Activated CD8-positive, alpha-beta T cell treated with anti-CD3 and anti-CD28 coated beads for 36 hours (primary cell): ENCODE results near the gene MAPKAPK2. TPM values are rescaled to one million over a fixed set of nuclear protein-coding genes. Genes with fewer than 3 reads are reported as not detected.

Experiments used
- ATAC-seq: fragments of 200-7000 bp; cut with Tn5 transposase; one replicate; pipeline ENCODE4 v1.10.0; 2021; ENCODE audit warnings: mild to moderate bottlenecking, moderate library complexity
- CTCF ChIA-PET: fragments of 350-600 bp; sonication (Branson Sonifier 250); formaldehyde crosslinking; loops from one replicate; lab custom pipeline; 2021; ENCODE audit warnings: antibody characterized with exemption; lab: Charles Lee
- POLR2A ChIA-PET: fragments of 350-600 bp; sonication (Branson Sonifier 250); formaldehyde crosslinking; loops from one replicate; lab custom pipeline; 2021; ENCODE audit warnings: antibody characterized with exemption; lab: Charles Lee
- DNase-seq: peaks from one replicate; pipeline ENCODE4 v3.0.0-alpha.2; 2020
- H3K27ac Mint-ChIP-seq: one replicate; pipeline ENCODE4 v1.8.0; 2021; ENCODE audit warnings: mild to moderate bottlenecking, mixed read lengths
- H3K27me3 Mint-ChIP-seq: one replicate; pipeline ENCODE4 v1.8.0; 2021; ENCODE audit warnings: mixed read lengths
- H3K36me3 Mint-ChIP-seq: one replicate; pipeline ENCODE4 v1.8.0; 2021; ENCODE audit warnings: low read depth, mixed read lengths
- H3K4me1 Mint-ChIP-seq: one replicate; pipeline ENCODE4 v1.8.0; 2021; ENCODE audit warnings: low read depth, mixed read lengths
- H3K4me3 Mint-ChIP-seq: one replicate; pipeline ENCODE4 v1.8.0; 2021; ENCODE audit warnings: mild to moderate bottlenecking, moderate library complexity, mixed read lengths
- H3K9me3 Mint-ChIP-seq: one replicate; pipeline ENCODE4 v1.8.0; 2021; ENCODE audit warnings: mixed read lengths
- intact Hi-C: fragments of 100-400 bp; cut with micrococcal nuclease; formaldehyde crosslinking; loops from one replicate; pipeline ENCODE4 v1.10.0; 2022
- total RNA-seq, 2 experiments: library from RNA; stranded (reverse); gene quantifications; one replicate each; pipeline ENCODE4 v1.2.3, GENCODE V29; 2021
- TF ChIP-seq, protein P1 (sequence below): fragments of 200-600 bp; IDR thresholded peaks from one replicate; pipeline ENCODE4 v1.8.0; 2022; ENCODE audit warnings: antibody characterized with exemption, mild to moderate bottlenecking

MAPKAPK2 gene
- total RNA-seq, 2 experiments from 2014 or later, result 50.4 to 51.4 TPM

- H3K9me3 Mint-ChIP-seq, result no peaks in the 10 kb centered on the region
- no peak overlapping the region for H3K27ac Mint-ChIP-seq
- intact Hi-C loops, result no loop called here
- no peak overlapping the region for H3K4me3 Mint-ChIP-seq
- TF ChIP-seq, protein P1, sequence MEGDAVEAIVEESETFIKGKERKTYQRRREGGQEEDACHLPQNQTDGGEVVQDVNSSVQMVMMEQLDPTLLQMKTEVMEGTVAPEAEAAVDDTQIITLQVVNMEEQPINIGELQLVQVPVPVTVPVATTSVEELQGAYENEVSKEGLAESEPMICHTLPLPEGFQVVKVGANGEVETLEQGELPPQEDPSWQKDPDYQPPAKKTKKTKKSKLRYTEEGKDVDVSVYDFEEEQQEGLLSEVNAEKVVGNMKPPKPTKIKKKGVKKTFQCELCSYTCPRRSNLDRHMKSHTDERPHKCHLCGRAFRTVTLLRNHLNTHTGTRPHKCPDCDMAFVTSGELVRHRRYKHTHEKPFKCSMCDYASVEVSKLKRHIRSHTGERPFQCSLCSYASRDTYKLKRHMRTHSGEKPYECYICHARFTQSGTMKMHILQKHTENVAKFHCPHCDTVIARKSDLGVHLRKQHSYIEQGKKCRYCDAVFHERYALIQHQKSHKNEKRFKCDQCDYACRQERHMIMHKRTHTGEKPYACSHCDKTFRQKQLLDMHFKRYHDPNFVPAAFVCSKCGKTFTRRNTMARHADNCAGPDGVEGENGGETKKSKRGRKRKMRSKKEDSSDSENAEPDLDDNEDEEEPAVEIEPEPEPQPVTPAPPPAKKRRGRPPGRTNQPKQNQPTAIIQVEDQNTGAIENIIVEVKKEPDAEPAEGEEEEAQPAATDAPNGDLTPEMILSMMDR, result no peak
- H3K27me3 Mint-ChIP-seq, result no peaks in the 10 kb centered on the region
- peaks cover 52% of the 10 kb centered on the region for H3K4me1 Mint-ChIP-seq
- DNase-seq (no peak), ATAC-seq (no peak)
- CTCF ChIA-PET, result interaction anchor here (0.8 to 17.0 kb wide), 8 partner anchors 12 to 248 kb away, joined by 3 to 628 read pairs (median 16); no protein-coding TSS in a partner anchor
- peaks cover 19% of the 10 kb centered on the region for H3K36me3 Mint-ChIP-seq
- POLR2A ChIA-PET, result no interaction called here
Observed at GRCh38 chr1:206732992-206733391, 48.3 kb downstream of the MAPKAPK2 start.

DNA sequence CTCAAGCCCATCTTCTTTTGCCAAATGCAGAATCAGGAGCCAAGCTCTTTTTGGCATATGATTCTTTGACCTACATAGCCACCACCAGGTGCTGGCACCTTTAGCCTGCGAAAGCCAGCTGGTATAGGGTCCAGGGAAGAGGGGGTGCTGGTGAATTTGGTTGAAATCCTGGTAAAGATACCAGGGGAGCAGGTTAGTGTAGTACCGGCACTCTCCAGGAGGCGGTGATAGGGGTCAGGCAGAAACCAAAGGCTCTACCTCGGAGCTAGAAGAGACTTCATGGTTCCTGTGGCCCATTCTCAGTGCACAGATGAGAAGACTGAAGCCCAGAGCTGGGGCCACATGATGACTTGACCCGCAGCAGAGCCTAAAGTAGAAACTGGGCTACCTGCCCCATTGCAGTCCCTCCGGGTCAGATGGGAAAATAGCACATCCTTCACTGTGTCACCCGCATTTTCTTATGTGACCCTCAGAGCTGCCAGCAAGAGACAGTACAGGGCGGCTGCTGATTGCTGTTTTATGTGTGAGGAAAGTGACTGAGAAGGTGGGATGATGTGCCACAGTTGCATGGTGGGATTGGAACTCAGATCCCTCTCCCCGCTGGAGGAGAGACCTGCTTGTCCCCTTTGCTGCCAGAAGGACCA is 49.9 kb downstream of the MAPKAPK2 start:
- Mint-ChIP-seq H3K4me3 (no peak overlapping the region), H3K27ac (peak overlapping the region; percentile 22), H3K36me3 (peaks cover 15% of the 10 kb centered on the region)

GRCh38 chr1:206735553-206736031 is 50.9 kb downstream of the MAPKAPK2 start:
- H3K4me3 Mint-ChIP-seq, result no peak overlapping the region

More for the DNA sequence above, 49.9 kb downstream of the MAPKAPK2 start:
- POLR2A ChIA-PET, result interaction anchor here (0.7 to 2.8 kb wide), 7 partner anchors 10 to 178 kb away, joined by 3 to 19 read pairs (median 4); no protein-coding TSS in a partner anchor
- peaks cover 64% of the 10 kb centered on the region for H3K4me1 Mint-ChIP-seq
- H3K27me3 Mint-ChIP-seq, result no peaks in the 10 kb centered on the region
- peak; percentile 80 for DNase-seq
- ATAC-seq, result peak; percentile 48
- CTCF ChIA-PET, result interaction anchor here (0.6 to 17.0 kb wide), 64 partner anchors 9 to 341 kb away, joined by 3 to 628 read pairs (median 6); partner anchors contain the start of genes DYRK3, EIF2D, FCMR and IKBKE
- TF ChIP-seq, protein P1, result peak; percentile 93
- intact Hi-C loops, result loop anchor here (5.0 kb wide), 2 partner anchors 53 to 178 kb away; no protein-coding TSS in a partner anchor
- H3K9me3 Mint-ChIP-seq, result no peaks in the 10 kb centered on the region

DNA sequence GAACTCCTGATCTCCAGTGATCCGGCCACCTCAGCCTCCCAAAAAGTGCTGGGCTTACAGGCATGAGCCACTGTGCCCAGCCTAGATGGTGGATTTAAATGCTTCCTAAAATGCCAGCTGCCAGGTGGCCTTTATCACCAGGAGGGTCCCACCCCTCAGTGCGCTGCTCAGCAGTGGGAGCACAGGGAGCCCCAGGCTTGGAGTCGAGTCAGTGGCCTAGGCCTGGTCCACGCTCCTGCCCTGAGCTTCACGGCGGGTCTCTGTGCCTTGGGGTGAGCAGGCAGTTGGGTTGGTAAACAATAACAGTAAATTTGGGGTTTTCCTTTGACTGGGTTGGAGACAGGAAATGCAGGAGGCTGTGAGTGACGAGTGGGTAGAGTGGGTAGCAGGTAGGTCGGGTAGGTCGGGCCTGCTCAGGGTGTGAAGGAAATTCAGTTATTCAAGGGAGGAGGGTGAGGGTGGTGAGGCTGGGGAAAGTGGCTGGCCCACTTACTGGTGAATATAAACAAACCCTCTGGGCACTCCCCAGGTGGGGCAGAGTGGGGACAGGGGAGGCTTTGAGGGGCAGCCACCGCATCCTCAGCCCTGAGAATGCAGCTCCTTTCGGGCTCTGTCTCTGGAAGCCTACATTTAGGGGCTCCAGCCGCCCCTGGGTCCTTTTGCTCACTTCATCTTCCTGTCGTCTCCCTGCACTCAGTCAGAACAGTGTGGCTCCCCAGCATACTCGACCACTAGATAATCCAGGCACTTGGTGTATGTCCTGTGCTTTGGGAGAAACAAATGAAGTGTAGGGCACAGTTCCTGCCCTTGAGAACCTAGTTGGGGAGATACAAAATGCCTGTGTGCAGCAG is 52.4 kb downstream of the MAPKAPK2 start:
- Mint-ChIP-seq H3K27ac (peak overlapping the region; percentile 72), H3K36me3 (peaks cover 11% of the 10 kb centered on the region), H3K27me3 (no peaks in the 10 kb centered on the region), H3K4me1 (peaks cover 75% of the 10 kb centered on the region), H3K4me3 (no peak overlapping the region), H3K9me3 (no peaks in the 10 kb centered on the region)
- DNase-seq, result peak; percentile 60
- TF ChIP-seq, protein P1, result no peak
- ChIA-PET POLR2A (interaction anchor here (0.6 to 2.8 kb wide), 9 partner anchors 20 to 181 kb away, joined by 3 to 19 read pairs (median 4); no protein-coding TSS in a partner anchor), CTCF (interaction anchor here (1.0 to 17.0 kb wide), 12 partner anchors 11 to 244 kb away, joined by 3 to 628 read pairs (median 20); partner anchors contain the start of genes IL10, IL19 and IL20)
- intact Hi-C loops, result loop anchor here (5.0 kb wide), 2 partner anchors 50 to 175 kb away; no protein-coding TSS in a partner anchor
- ATAC-seq, result peak; percentile 19

More at GRCh38 chr1:206735553-206736031, 50.9 kb downstream of the MAPKAPK2 start:
- ChIA-PET POLR2A (interaction anchor here (0.7 to 2.8 kb wide), 6 partner anchors 9 to 177 kb away, joined by 3 to 19 read pairs (median 4); no protein-coding TSS in a partner anchor), CTCF (interaction anchor here (0.8 to 17.0 kb wide), 43 partner anchors 9 to 340 kb away, joined by 3 to 628 read pairs (median 9); partner anchors contain the start of genes DYRK3, EIF2D, FCMR and IKBKE)
- TF ChIP-seq, protein P1, result no peak
- Mint-ChIP-seq H3K9me3 (no peaks in the 10 kb centered on the region), H3K36me3 (peaks cover 12% of the 10 kb centered on the region), H3K27ac (no peak overlapping the region), H3K27me3 (no peaks in the 10 kb centered on the region), H3K4me1 (peaks cover 66% of the 10 kb centered on the region)
- ATAC-seq (no peak), DNase-seq (no peak)
- intact Hi-C loops, result loop anchor here (5.0 kb wide), 2 partner anchors 52 to 177 kb away; no protein-coding TSS in a partner anchor
